MCF 10A (cell line): ENCODE measurements around the gene TMCC1. TPM values are rescaled to one million over a fixed set of nuclear protein-coding genes. Genes with fewer than 3 reads are reported as not detected.
"Not testable (repeated sequence)": the region's sequence is repeated elsewhere in the genome, so short reads cannot be mapped to it uniquely, and the experiment has no call there.

ENCODE experiments used
- BruUV-seq: library from RNA; stranded (reverse); fragments of 400-500 nt; replicated peaks from 2 replicates; lab custom pipeline; 2021; lab: Mats Ljungman, UMichigan
- CTCF ChIA-PET: fragments of 300-600 bp; sonication (Branson Sonifier 250); formaldehyde crosslinking; extraction: SDS; loops from one replicate; lab custom pipeline; 2021; ENCODE audit warnings: antibody characterized with exemption, inconsistent platforms; lab: Yijun Ruan, JAX
- POLR2A ChIA-PET: fragments of 300-600, 350-650 bp; sonication (Branson Sonifier 250); formaldehyde crosslinking; extraction: SDS; loops from one replicate; lab custom pipeline; 2020; ENCODE audit warnings: antibody characterized with exemption, inconsistent platforms; lab: Yijun Ruan, JAX
- DNase-seq: peaks from one replicate; pipeline ENCODE4 v3.0.0-alpha.2; 2018; ENCODE audit not compliant: unreplicated experiment
- H3K27ac Mint-ChIP-seq: one replicate; pipeline ENCODE4 v1.8.0; 2022; ENCODE audit warnings: mild to moderate bottlenecking, low read depth, mixed read lengths; ENCODE audit not compliant: unreplicated experiment
- H3K27me3 Mint-ChIP-seq: one replicate; pipeline ENCODE4 v1.8.0; 2022; ENCODE audit warnings: mixed read lengths; ENCODE audit not compliant: insufficient read depth, unreplicated experiment
- H3K36me3 Mint-ChIP-seq: one replicate; pipeline ENCODE4 v1.8.0; 2022; ENCODE audit warnings: mild to moderate bottlenecking, moderate library complexity, mixed read lengths; ENCODE audit not compliant: insufficient read depth, unreplicated experiment
- H3K4me1 Mint-ChIP-seq: one replicate; pipeline ENCODE4 v1.8.0; 2022; ENCODE audit warnings: mixed read lengths; ENCODE audit not compliant: insufficient read depth, unreplicated experiment
- H3K4me3 Mint-ChIP-seq: one replicate; pipeline ENCODE4 v1.8.0; 2022; ENCODE audit warnings: mild to moderate bottlenecking, moderate library complexity, mixed read lengths; ENCODE audit not compliant: unreplicated experiment
- H3K9me3 Mint-ChIP-seq: one replicate; pipeline ENCODE4 v1.8.0; 2022; ENCODE audit warnings: mixed read lengths; ENCODE audit not compliant: unreplicated experiment
- CTCF ChIP-seq: fragments of 200-600 bp; IDR thresholded peaks from one replicate; pipeline ENCODE4 v1.8.0; 2022; ENCODE audit warnings: antibody characterized with exemption, mild to moderate bottlenecking; ENCODE audit not compliant: unreplicated experiment
- intact Hi-C: fragments of 100-400 bp; cut with micrococcal nuclease; formaldehyde crosslinking; loops from 2 replicates; pipeline ENCODE4 v1.14.1; 2022
- total RNA-seq: library from RNA; stranded (reverse); gene quantifications from 2 replicates; pipeline ENCODE4 v1.2.3, GENCODE V29; 2022

Gene TMCC1
- total RNA-seq, 1 experiment from 2014 or later, result 31.2 TPM

- Mint-ChIP-seq H3K9me3 (no peaks in the 10 kb centered on the region), H3K4me3 (no peak overlapping the region), H3K36me3 (peaks cover 5% of the 10 kb centered on the region), H3K4me1 (peaks cover 22% of the 10 kb centered on the region), H3K27me3 (no peaks in the 10 kb centered on the region), H3K27ac (no peak overlapping the region)
- no peak for DNase-seq
- CTCF ChIA-PET, result no interaction called here
- POLR2A ChIA-PET, result interaction anchor here (0.7 to 1.5 kb wide), 3 partner anchors 19 to 110 kb away, joined by 3 to 4 read pairs (median 4); no protein-coding TSS in a partner anchor
- intact Hi-C loops, result no loop called here
- no peak for TF ChIP-seq CTCF
- no TSS peak for BruUV-seq
Measured at GRCh38 chr3:129683201-129683600, 210.3 kb downstream of the TMCC1 start.

DNA sequence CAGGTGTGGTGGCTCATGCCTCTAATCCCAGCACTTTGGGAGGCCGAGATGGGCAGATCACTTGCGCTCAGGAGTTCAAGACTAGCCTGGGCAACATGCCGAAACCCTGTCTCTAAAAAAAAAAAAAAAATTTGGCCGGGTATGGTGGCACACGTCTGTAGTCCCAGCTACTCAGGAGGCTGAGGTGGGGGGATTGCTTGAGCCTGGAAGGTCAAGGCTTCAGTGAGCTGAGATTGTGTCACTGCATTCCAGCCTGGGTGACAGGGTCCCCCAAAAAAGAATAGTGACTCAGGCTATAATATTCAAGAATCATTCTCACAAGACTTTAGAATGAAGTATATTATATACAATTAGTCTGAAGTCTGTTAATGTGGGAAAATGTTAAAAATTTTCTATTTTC lies 216.5 kb downstream of the TMCC1 start:
- H3K9me3 Mint-ChIP-seq, result no peaks in the 10 kb centered on the region
- H3K27ac Mint-ChIP-seq, result no peak overlapping the region
- peaks cover 9% of the 10 kb centered on the region for H3K4me1 Mint-ChIP-seq
- TF ChIP-seq CTCF, result no peak
- H3K27me3 Mint-ChIP-seq, result no peaks in the 10 kb centered on the region
- DNase-seq, result no peak
- BruUV-seq, result no TSS peak
- ChIA-PET CTCF (interaction anchor here (0.8 to 2.0 kb wide), 5 partner anchors 9 to 185 kb away, joined by 3 to 7 read pairs (median 3); no protein-coding TSS in a partner anchor), POLR2A (no interaction called here)
- H3K4me3 Mint-ChIP-seq, result no peak overlapping the region
- H3K36me3 Mint-ChIP-seq, result no peaks in the 10 kb centered on the region
- intact Hi-C loops, result no loop called here

GRCh38 chr3:129674798-129675123 lies 218.8 kb downstream of the TMCC1 start:
- CTCF ChIA-PET, H3K36me3 Mint-ChIP-seq, H3K9me3 Mint-ChIP-seq, intact Hi-C loops, BruUV-seq, DNase-seq, H3K27me3 Mint-ChIP-seq, H3K4me3 Mint-ChIP-seq, H3K27ac Mint-ChIP-seq, H3K4me1 Mint-ChIP-seq: not testable (repeated sequence)
- POLR2A ChIA-PET, result interaction anchor here (0.7 to 2.5 kb wide), 3 partner anchors 10 to 49 kb away, joined by 3 to 10 read pairs (median 8); no protein-coding TSS in a partner anchor

- POLR2A ChIA-PET, result interaction anchor here (0.7 to 2.5 kb wide), 4 partner anchors 9 to 50 kb away, joined by 3 to 10 read pairs (median 6); no protein-coding TSS in a partner anchor
- peaks cover 7% of the 10 kb centered on the region for H3K36me3 Mint-ChIP-seq
- BruUV-seq, result no TSS peak
Measured at GRCh38 chr3:129673897-129674797, 219.4 kb downstream of the TMCC1 start.

More at GRCh38 chr3:129673897-129674797, 219.4 kb downstream of the TMCC1 start:
- no peak for DNase-seq
- H3K9me3 Mint-ChIP-seq, result no peaks in the 10 kb centered on the region
- TF ChIP-seq CTCF, result no peak
- H3K4me1 Mint-ChIP-seq, result peaks cover 9% of the 10 kb centered on the region
- H3K27ac Mint-ChIP-seq, result no peak overlapping the region
- H3K27me3 Mint-ChIP-seq, result no peaks in the 10 kb centered on the region
- intact Hi-C loops, result no loop called here
- CTCF ChIA-PET, result interaction anchor here (0.6 to 1.5 kb wide), 3 partner anchors 24 to 378 kb away, joined by 3 to 5 read pairs (median 3); no protein-coding TSS in a partner anchor
- peak overlapping the region; percentile 14 for H3K4me3 Mint-ChIP-seq
